Smooth muscle cell (in vitro differentiated cells): Measurements from ENCODE around the gene RFC2. TPM values are rescaled to one million over a fixed set of nuclear protein-coding genes. Genes with fewer than 3 reads are reported as not detected.
"Not testable (repeated sequence)": the region's sequence is repeated elsewhere in the genome, so short reads cannot be mapped to it uniquely, and the experiment has no call there.

Experiments used
- DNase-seq: peaks from one replicate; lab custom pipeline; 2025; ENCODE audit not compliant: unreplicated experiment; lab: John Stamatoyannopoulos, UW
- H2AFZ ChIP-seq: fragments of 200-600 bp; sonication (generic); 2 replicates; pipeline ENCODE4 v1.6.0; 2016; ENCODE audit warnings: antibody characterized with exemption, low read depth, mild to moderate bottlenecking
- H3F3A ChIP-seq: fragments of 200-600 bp; sonication (generic); 2 replicates; pipeline ENCODE4 v1.6.0; 2017; ENCODE audit warnings: antibody characterized with exemption, low read depth
- H3K27ac ChIP-seq: fragments of 200-600 bp; sonication (generic); 2 replicates; pipeline ENCODE4 v1.5.1; 2016; ENCODE audit warnings: low read depth, mild to moderate bottlenecking
- H3K27me3 ChIP-seq: fragments of 200-600 bp; sonication (generic); 2 replicates; pipeline ENCODE4 v1.6.1; 2016; ENCODE audit warnings: low read depth, mild to moderate bottlenecking
- H3K36me3 ChIP-seq: fragments of 200-600 bp; sonication (generic); 2 replicates; pipeline ENCODE4 v1.5.1; 2016; ENCODE audit warnings: low read depth
- H3K4me1 ChIP-seq: fragments of 200-600 bp; sonication (generic); 2 replicates; pipeline ENCODE4 v1.5.1; 2016; ENCODE audit warnings: low read depth
- H3K4me2 ChIP-seq: fragments of 200-600 bp; sonication (generic); 2 replicates; pipeline ENCODE4 v1.6.0; 2016; ENCODE audit warnings: mild to moderate bottlenecking
- H3K4me3 ChIP-seq: fragments of 200-600 bp; sonication (generic); 2 replicates; pipeline ENCODE4 v1.5.1; 2016; ENCODE audit warnings: mild to moderate bottlenecking
- H3K79me2 ChIP-seq: fragments of 200-600 bp; sonication (generic); 2 replicates; pipeline ENCODE4 v1.6.0; 2016; ENCODE audit warnings: low read depth, mild to moderate bottlenecking
- H3K9ac ChIP-seq: fragments of 200-600 bp; sonication (generic); 2 replicates; pipeline ENCODE4 v1.6.0; 2016; ENCODE audit warnings: low read depth
- H3K9me3 ChIP-seq: fragments of 200-600 bp; sonication (generic); replicated peaks from 2 replicates; pipeline ENCODE4 v1.5.1; 2016; ENCODE audit warnings: low read depth
- H4K20me1 ChIP-seq: fragments of 200-600 bp; sonication (generic); 2 replicates; pipeline ENCODE4 v1.6.0; 2016; ENCODE audit warnings: low read depth
- WGBS: methylation state at CpG from one replicate; pipeline ENCODE4 v1.1.7; 2016; ENCODE audit warnings: low lambda C conversion rate; 5-methylcytosine and 5-hydroxymethylcytosine counted together
- polyA plus RNA-seq: library from polyadenylated mRNA; unstranded; fragments of >200 nt; fragmentation: Nextera tagmentation; extraction: Ambion mirVana; gene quantifications from 2 replicates; pipeline ENCODE4 v1.2.1, GENCODE V29; 2016
- total RNA-seq: library from RNA; depleted of rRNA; stranded (reverse); fragments of >200 nt; gene quantifications from 2 replicates; pipeline ENCODE4 v1.2.3, GENCODE V29; 2014
- TF ChIP-seq, protein P1 (sequence below): fragments of 200-600 bp; sonication (generic); IDR thresholded peaks from 2 replicates; pipeline ENCODE4 v1.5.1; 2017; ENCODE audit warnings: borderline replicate concordance, mild to moderate bottlenecking, antibody characterized with exemption; ENCODE audit not compliant: insufficient read depth, poor library complexity, severe bottlenecking

Gene RFC2
- total and polyA plus RNA-seq, 2 experiments from 2014 or later, result 28.9 to 29.4 TPM

- Histone ChIP-seq H3K4me1 (no peaks in the 10 kb centered on the region), H3K36me3 (no peaks in the 10 kb centered on the region), H3F3A (no peaks in the 10 kb centered on the region), H3K9me3 (no peaks in the 10 kb centered on the region), H3K4me3 (no peak overlapping the region), H3K9ac (no peak overlapping the region), H3K79me2 (no peaks in the 10 kb centered on the region), H2AFZ (no peak overlapping the region), H3K27me3 (no peaks in the 10 kb centered on the region), H4K20me1 (no peaks in the 10 kb centered on the region), H3K27ac (no peak overlapping the region), H3K4me2 (no peak overlapping the region)
- WGBS, result 93% methylated on average over 5 of the region's 5 CpGs
- DNase-seq, result no peak
- TF ChIP-seq, protein P1, sequence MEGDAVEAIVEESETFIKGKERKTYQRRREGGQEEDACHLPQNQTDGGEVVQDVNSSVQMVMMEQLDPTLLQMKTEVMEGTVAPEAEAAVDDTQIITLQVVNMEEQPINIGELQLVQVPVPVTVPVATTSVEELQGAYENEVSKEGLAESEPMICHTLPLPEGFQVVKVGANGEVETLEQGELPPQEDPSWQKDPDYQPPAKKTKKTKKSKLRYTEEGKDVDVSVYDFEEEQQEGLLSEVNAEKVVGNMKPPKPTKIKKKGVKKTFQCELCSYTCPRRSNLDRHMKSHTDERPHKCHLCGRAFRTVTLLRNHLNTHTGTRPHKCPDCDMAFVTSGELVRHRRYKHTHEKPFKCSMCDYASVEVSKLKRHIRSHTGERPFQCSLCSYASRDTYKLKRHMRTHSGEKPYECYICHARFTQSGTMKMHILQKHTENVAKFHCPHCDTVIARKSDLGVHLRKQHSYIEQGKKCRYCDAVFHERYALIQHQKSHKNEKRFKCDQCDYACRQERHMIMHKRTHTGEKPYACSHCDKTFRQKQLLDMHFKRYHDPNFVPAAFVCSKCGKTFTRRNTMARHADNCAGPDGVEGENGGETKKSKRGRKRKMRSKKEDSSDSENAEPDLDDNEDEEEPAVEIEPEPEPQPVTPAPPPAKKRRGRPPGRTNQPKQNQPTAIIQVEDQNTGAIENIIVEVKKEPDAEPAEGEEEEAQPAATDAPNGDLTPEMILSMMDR, result no peak
Measured at GRCh38 chr7:74226633-74227032, 27.6 kb downstream of the RFC2 start.

- no peak for DNase-seq
- Histone ChIP-seq H3K4me3 (no peak overlapping the region), H3K9ac (no peak overlapping the region), H3K27me3 (no peaks in the 10 kb centered on the region), H2AFZ (no peak overlapping the region), H3K79me2 (no peaks in the 10 kb centered on the region), H3F3A (no peaks in the 10 kb centered on the region), H4K20me1 (no peaks in the 10 kb centered on the region), H3K36me3 (no peaks in the 10 kb centered on the region), H3K9me3 (no peaks in the 10 kb centered on the region), H3K4me1 (no peaks in the 10 kb centered on the region), H3K4me2 (no peak overlapping the region), H3K27ac (no peak overlapping the region)
- 95% methylated on average over 12 of the region's 12 CpGs for WGBS
- TF ChIP-seq, protein P1, result no peak
Measured at GRCh38 chr7:74225400-74225799, 28.8 kb downstream of the RFC2 start.

DNA sequence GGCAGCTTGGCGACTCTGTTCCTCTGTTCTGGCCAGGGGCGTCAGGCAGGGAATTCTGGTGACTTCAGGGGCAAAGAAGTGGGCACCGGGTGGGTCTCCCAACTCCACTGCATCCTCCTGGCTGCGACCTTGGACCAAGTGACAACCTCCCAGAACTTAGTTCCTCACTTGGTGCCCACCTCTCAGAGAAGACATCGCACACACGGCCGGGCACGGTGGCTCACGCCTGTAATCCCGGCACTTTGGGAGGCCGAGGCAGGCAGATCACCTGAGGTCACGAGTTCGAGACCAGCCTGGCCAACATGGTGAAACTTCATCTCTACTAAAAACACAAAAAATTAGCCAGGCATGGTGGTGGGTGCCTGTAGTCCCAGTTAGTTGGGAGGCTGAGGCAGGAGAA is 29.3 kb downstream of the RFC2 start:
- not testable (repeated sequence) for H3K36me3 ChIP-seq, H3K27ac ChIP-seq, H3K9me3 ChIP-seq, H2AFZ ChIP-seq, DNase-seq, H3K9ac ChIP-seq, H3K79me2 ChIP-seq, H3K4me3 ChIP-seq, H3F3A ChIP-seq, H3K4me2 ChIP-seq, H3K4me1 ChIP-seq, H4K20me1 ChIP-seq, H3K27me3 ChIP-seq
- 98% methylated on average over 13 of the region's 13 CpGs for WGBS

- TF ChIP-seq, protein P1, result no peak
- Histone ChIP-seq H3K36me3 (no peaks in the 10 kb centered on the region), H3F3A (no peaks in the 10 kb centered on the region), H3K4me3 (no peak overlapping the region), H3K9ac (no peak overlapping the region), H2AFZ (no peak overlapping the region), H3K9me3 (no peaks in the 10 kb centered on the region), H3K27ac (no peak overlapping the region), H3K27me3 (no peaks in the 10 kb centered on the region), H3K4me2 (no peak overlapping the region), H4K20me1 (no peaks in the 10 kb centered on the region), H3K79me2 (no peaks in the 10 kb centered on the region), H3K4me1 (no peaks in the 10 kb centered on the region)
- 98% methylated on average over 12 of the region's 12 CpGs for WGBS
- no peak for DNase-seq
Measured at GRCh38 chr7:74224511-74224832, 29.7 kb downstream of the RFC2 start.
